Caco-2 (cell line): ENCODE data around the gene RPL19. TPM values are rescaled to one million over a fixed set of nuclear protein-coding genes. Genes with fewer than 3 reads are reported as not detected.

Experiments used
- BruUV-seq: library from RNA; stranded (reverse); fragments of 400-500 nt; replicated peaks from 2 replicates; lab custom pipeline; 2021; lab: Mats Ljungman, UMichigan
- CTCF ChIA-PET: fragments of 300-600 bp; sonication (Branson Sonifier 250); formaldehyde crosslinking; loops from one replicate; lab custom pipeline; 2022; ENCODE audit warnings: antibody characterized with exemption; lab: Charles Lee
- POLR2A ChIA-PET: fragments of 300-600 bp; sonication (Branson Sonifier 250); formaldehyde crosslinking; loops from one replicate; lab custom pipeline; 2022; ENCODE audit warnings: antibody characterized with exemption; lab: Charles Lee
- DNase-seq, 2 experiments: peaks; one replicate each; pipeline versions ENCODE4 v3.0.0 to v3.0.0-alpha.2; 2020 to 2022
- H3K27me3 ChIP-seq: replicated peaks from 2 replicates; pipeline ENCODE4 v1.6.0; 2011; ENCODE audit warnings: low read length; ENCODE audit not compliant: control insufficient read depth, insufficient read depth
- H3K36me3 ChIP-seq: 2 replicates; pipeline ENCODE4 v1.5.1; 2011; ENCODE audit warnings: low read length; ENCODE audit not compliant: control insufficient read depth, insufficient read depth
- H3K4me1 ChIP-seq: fragments of 250-450 bp; sonication (Bioruptor Pico); 2 replicates; pipeline ENCODE4 v1.5.1; 2020; ENCODE audit warnings: mild to moderate bottlenecking
- H3K4me3 ChIP-seq: 2 replicates; pipeline ENCODE4 v1.5.1; 2011; ENCODE audit warnings: low read depth, mild to moderate bottlenecking, control low read depth, low read length
- H3K9me3 ChIP-seq: fragments of 250-450 bp; sonication (Bioruptor Pico); 2 replicates; pipeline ENCODE4 v1.5.1; 2020; ENCODE audit warnings: mild to moderate bottlenecking, moderate library complexity
- H3K27ac Mint-ChIP-seq: one replicate; pipeline ENCODE4 v1.8.0; 2022; ENCODE audit warnings: mixed read lengths; ENCODE audit not compliant: unreplicated experiment
- H3K27me3 Mint-ChIP-seq: one replicate; pipeline ENCODE4 v1.8.0; 2022; ENCODE audit warnings: mixed read lengths; ENCODE audit not compliant: insufficient read depth, unreplicated experiment
- H3K36me3 Mint-ChIP-seq: one replicate; pipeline ENCODE4 v1.8.0; 2022; ENCODE audit warnings: mild to moderate bottlenecking, mixed read lengths; ENCODE audit not compliant: insufficient read depth, unreplicated experiment
- H3K4me1 Mint-ChIP-seq: one replicate; pipeline ENCODE4 v1.8.0; 2022; ENCODE audit warnings: low read depth, mixed read lengths; ENCODE audit not compliant: unreplicated experiment
- H3K4me3 Mint-ChIP-seq: one replicate; pipeline ENCODE4 v1.8.0; 2022; ENCODE audit warnings: mild to moderate bottlenecking, moderate library complexity, mixed read lengths; ENCODE audit not compliant: unreplicated experiment
- H3K9me3 Mint-ChIP-seq: one replicate; pipeline ENCODE4 v1.8.0; 2022; ENCODE audit warnings: mixed read lengths; ENCODE audit not compliant: unreplicated experiment
- intact Hi-C: fragments of 100-400 bp; cut with micrococcal nuclease; formaldehyde crosslinking; loops from one replicate; pipeline ENCODE4 v1.10.0; 2022; ENCODE audit not compliant: unreplicated experiment
- total RNA-seq: library from RNA; stranded (reverse); gene quantifications from 2 replicates; pipeline ENCODE4 v1.2.3, GENCODE V29; 2022
- TF ChIP-seq, protein P1 (sequence below), 2 experiments: fragments of 200-600 bp in 1 of 2; IDR thresholded peaks; 1 replicate in 1 of 2; 2 replicates in 1 of 2; pipeline versions ENCODE4 v1.5.1 to v1.8.0; 2011 to 2022; ENCODE audit warnings: antibody characterized with exemption in 1 of 2, control low read depth in 1 of 2, inconsistent platforms in 1 of 2, low read depth in 1 of 2, low read length in 1 of 2, mild to moderate bottlenecking in 1 of 2, moderate library complexity in 1 of 2; ENCODE audit not compliant: insufficient read depth in 1 of 2, severe bottlenecking in 1 of 2, unreplicated experiment in 1 of 2

Gene RPL19
- total RNA-seq, 1 experiment from 2014 or later, result 1,825 TPM

DNA sequence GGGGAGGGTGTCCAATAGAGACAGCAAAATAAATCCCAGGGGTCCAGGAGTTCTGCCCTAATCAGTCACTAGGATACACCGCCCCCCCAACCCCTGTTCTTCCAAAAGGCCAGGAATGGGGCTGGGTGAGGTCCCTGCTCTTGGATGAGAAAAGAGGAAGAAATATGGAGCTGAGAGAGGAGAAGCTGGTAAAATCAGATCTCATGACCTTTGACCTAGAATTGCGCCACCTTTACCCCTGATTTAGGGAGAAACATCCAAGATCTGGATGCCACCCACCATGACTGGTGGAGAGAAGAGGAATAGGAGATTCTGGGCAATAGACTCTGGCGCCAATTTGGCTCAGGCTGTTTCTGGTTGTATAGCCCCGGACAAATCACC is 1.9 kb upstream of the RPL19 start:
- Mint-ChIP-seq H3K4me3 (peak overlapping the region; percentile 87), H3K36me3 (peaks cover 37% of the 10 kb centered on the region), H3K9me3 (no peaks in the 10 kb centered on the region), H3K4me1 (peaks cover 6% of the 10 kb centered on the region), H3K27ac (no peak overlapping the region), H3K27me3 (no peaks in the 10 kb centered on the region)
- POLR2A ChIA-PET, result no interaction called here
- Histone ChIP-seq H3K9me3 (no peaks in the 10 kb centered on the region), H3K4me3 (peak overlapping the region; percentile 79), H3K27me3 (no peaks in the 10 kb centered on the region), H3K4me1 (peaks cover 15% of the 10 kb centered on the region), H3K36me3 (peaks cover 10% of the 10 kb centered on the region)
- BruUV-seq, result no TSS peak
- TF ChIP-seq, protein P1, sequence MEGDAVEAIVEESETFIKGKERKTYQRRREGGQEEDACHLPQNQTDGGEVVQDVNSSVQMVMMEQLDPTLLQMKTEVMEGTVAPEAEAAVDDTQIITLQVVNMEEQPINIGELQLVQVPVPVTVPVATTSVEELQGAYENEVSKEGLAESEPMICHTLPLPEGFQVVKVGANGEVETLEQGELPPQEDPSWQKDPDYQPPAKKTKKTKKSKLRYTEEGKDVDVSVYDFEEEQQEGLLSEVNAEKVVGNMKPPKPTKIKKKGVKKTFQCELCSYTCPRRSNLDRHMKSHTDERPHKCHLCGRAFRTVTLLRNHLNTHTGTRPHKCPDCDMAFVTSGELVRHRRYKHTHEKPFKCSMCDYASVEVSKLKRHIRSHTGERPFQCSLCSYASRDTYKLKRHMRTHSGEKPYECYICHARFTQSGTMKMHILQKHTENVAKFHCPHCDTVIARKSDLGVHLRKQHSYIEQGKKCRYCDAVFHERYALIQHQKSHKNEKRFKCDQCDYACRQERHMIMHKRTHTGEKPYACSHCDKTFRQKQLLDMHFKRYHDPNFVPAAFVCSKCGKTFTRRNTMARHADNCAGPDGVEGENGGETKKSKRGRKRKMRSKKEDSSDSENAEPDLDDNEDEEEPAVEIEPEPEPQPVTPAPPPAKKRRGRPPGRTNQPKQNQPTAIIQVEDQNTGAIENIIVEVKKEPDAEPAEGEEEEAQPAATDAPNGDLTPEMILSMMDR (IDR thresholded peaks at IDR 0.05; ENCODE audit: insufficient read depth in 1 of 2, low read depth in 1 of 2, low read length in 1 of 2, severe bottlenecking in 1 of 2, unreplicated experiment in 1 of 2), result no peak
- CTCF ChIA-PET, result interaction anchor here (0.9 to 1.1 kb wide), 2 partner anchors 18 to 215 kb away, joined by 3 read pairs; no protein-coding TSS in a partner anchor
- no peak for DNase-seq
- intact Hi-C loops, result no loop called here

DNA sequence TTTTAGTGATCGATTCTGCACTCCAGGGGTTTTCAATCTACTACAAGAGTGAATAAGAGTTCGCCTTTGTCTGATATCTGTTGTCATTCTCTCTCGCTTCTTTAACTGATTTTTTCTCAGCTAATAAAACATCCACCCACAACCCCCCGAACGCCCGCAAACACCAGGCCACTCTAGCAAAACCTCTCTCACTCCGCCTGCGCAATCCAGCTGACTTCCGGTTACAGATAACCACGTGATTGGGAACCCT is 338 bp upstream of the RPL19 start:
- Histone ChIP-seq H3K9me3 (no peaks in the 10 kb centered on the region), H3K36me3 (peaks cover 12% of the 10 kb centered on the region), H3K4me3 (peak overlapping the region; percentile 87), H3K27me3 (no peaks in the 10 kb centered on the region), H3K4me1 (peaks cover 15% of the 10 kb centered on the region)
- Mint-ChIP-seq H3K4me1 (peaks cover 6% of the 10 kb centered on the region), H3K9me3 (no peaks in the 10 kb centered on the region), H3K36me3 (peaks cover 53% of the 10 kb centered on the region), H3K4me3 (peak overlapping the region; percentile 87), H3K27me3 (no peaks in the 10 kb centered on the region), H3K27ac (peak overlapping the region; percentile 99)
- CTCF ChIA-PET, result interaction anchor here (0.6 to 1.5 kb wide), 11 partner anchors 9 to 348 kb away, joined by 3 to 15 read pairs (median 8); partner anchors contain the start of gene LASP1
- no TSS peak for BruUV-seq
- POLR2A ChIA-PET, result interaction anchor here (0.5 to 1.5 kb wide), 12 partner anchors 31 to 346 kb away, joined by 3 to 23 read pairs (median 6); partner anchors contain the start of genes CDK12, FBXO47, MED1 and RPL23
- TF ChIP-seq, protein P1 (IDR thresholded peaks at IDR 0.05; ENCODE audit: insufficient read depth in 1 of 2, low read depth in 1 of 2, low read length in 1 of 2, severe bottlenecking in 1 of 2, unreplicated experiment in 1 of 2), result no peak
- intact Hi-C loops, result no loop called here
- DNase-seq, result peak; percentile 87 to 94

DNA sequence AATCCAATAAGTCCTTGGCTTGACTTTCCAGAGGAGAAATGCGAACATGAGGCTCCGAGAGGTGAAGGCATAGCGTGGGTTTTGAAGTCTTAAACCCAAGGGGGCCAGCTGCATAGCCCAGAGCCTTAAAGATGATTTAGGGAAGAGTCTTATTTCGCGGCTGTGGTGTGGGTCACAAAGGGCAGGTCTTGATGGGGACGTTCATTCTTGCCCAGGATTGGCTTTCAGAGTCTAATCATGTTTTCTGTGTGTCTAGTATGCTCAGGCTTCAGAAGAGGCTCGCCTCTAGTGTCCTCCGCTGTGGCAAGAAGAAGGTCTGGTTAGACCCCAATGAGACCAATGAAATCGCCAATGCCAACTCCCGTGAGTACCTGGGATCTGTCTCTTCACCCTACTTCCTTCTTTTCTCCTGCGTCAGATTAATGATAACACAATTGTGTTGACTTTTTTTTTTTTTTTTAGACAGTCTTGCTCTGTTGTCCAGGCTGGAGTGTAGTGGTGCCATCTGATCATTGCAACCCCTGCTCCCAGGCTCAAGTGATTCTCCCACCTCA is 951 bp downstream of the RPL19 start:
- Histone ChIP-seq H3K4me1 (peaks cover 14% of the 10 kb centered on the region), H3K27me3 (no peaks in the 10 kb centered on the region), H3K9me3 (no peaks in the 10 kb centered on the region), H3K36me3 (peaks cover 13% of the 10 kb centered on the region), H3K4me3 (peak overlapping the region; percentile 87)
- ChIA-PET CTCF (interaction anchor here (1.0 kb wide), 1 partner anchor 152 kb away, joined by 3 read pairs; no protein-coding TSS in a partner anchor), POLR2A (no interaction called here)
- Mint-ChIP-seq H3K27me3 (no peaks in the 10 kb centered on the region), H3K4me3 (peak overlapping the region; percentile 87), H3K36me3 (peaks cover 61% of the 10 kb centered on the region), H3K27ac (peak overlapping the region; percentile 99), H3K9me3 (no peaks in the 10 kb centered on the region), H3K4me1 (peaks cover 6% of the 10 kb centered on the region)
- DNase-seq, result no peak
- TF ChIP-seq, protein P1 (IDR thresholded peaks at IDR 0.05; ENCODE audit: insufficient read depth in 1 of 2, low read depth in 1 of 2, low read length in 1 of 2, severe bottlenecking in 1 of 2, unreplicated experiment in 1 of 2), result no peak
- intact Hi-C loops, result no loop called here
- no TSS peak for BruUV-seq
